Measurements from ENCODE around the gene CEACAM19. TPM values are rescaled to one million over a fixed set of nuclear protein-coding genes. Genes with fewer than 3 reads are reported as not detected.

Gene CEACAM19
- total RNA-seq, 1 donor from 2014 or later = 2.6 TPM

DNA sequence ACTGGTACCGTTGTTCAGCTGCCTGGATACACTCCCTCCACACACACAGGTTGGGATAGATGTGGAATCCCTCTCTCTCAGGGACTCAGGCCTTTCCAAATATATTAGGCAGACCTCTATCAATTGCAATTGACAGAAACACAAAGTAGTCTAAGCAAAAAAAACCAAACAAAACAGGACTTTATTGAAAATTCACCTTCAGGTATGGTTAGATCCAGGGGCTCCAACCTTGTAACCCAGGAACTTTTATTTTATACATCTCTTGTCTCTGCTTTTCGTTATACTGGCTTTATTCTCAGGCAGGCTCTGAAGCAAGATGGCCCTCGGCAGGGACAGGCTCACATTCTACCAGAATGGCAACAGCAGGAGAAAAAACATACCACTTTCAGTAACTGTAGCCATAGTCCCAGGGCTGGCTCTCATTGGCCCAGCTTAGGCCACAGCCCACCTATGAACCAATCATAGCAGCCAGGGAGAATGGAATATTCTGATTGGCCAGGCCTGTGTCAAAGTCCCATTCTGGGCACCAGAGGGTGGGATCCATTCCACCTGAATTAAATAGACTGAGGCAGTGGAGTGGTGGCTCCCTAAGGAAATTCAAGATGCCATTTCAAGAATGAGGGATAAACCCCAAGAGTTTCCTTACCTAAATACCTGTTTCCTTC, 13.1 kb upstream of the CEACAM19 start:
- Histone ChIP-seq H3K4me1 (ENCODE audit: control insufficient read depth in 3 of 3, insufficient read depth in 3 of 3, low read length in 3 of 3) (peaks cover 6 to 10% (median 9%) of the 10 kb centered on the region in 3 donors), H3K27me3 (ENCODE audit: control insufficient read depth in 3 of 3, insufficient read depth in 3 of 3, low read length in 3 of 3) (no peaks in the 10 kb centered on the region), H3K9me3 (ENCODE audit: control insufficient read depth in 3 of 3, low read length in 3 of 3) (no peaks in the 10 kb centered on the region), H3K4me3 (ENCODE audit: low read length in 3 of 3) (no peak overlapping the region), H3K27ac (ENCODE audit: low read depth, low read length) (no peak overlapping the region), H3K36me3 (ENCODE audit: control insufficient read depth in 3 of 3, insufficient read depth in 3 of 3, low read length in 3 of 3) (peaks cover 55 to 71% (median 59%) of the 10 kb centered on the region in 3 donors), H3K9ac (ENCODE audit: low read depth in 1 of 3, low read length in 3 of 3) (no peak overlapping the region)

DNA sequence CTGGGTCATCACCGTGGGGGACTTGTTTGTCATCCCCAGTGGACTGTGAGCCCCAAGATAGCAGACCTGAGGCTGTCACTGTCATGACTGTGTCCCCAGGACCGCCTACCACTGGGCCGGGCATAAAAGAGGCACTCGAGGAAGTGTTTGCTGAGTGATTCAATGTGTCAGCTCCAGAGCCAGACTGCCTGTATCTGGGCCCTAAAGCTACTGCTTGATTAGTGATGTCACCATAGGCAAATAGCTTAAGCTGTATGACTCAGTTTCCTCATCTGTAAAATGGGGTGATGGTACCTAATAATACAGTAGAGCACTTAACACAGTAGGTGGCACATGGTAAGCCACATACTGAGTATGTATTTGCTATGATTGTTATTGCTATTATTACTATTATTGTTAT, 11.2 kb upstream of the CEACAM19 start:
- Histone ChIP-seq H3K4me1 (ENCODE audit: control insufficient read depth in 3 of 3, insufficient read depth in 3 of 3, low read length in 3 of 3) (peaks cover 3 to 14% (median 6%) of the 10 kb centered on the region in 3 donors), H3K27ac (ENCODE audit: low read depth, low read length) (no peak overlapping the region), H3K4me3 (ENCODE audit: low read length in 3 of 3) (no peak overlapping the region), H3K27me3 (ENCODE audit: control insufficient read depth in 3 of 3, insufficient read depth in 3 of 3, low read length in 3 of 3) (no peaks in the 10 kb centered on the region), H3K36me3 (ENCODE audit: control insufficient read depth in 3 of 3, insufficient read depth in 3 of 3, low read length in 3 of 3) (peaks cover 50 to 61% (median 59%) of the 10 kb centered on the region in 3 donors), H3K9me3 (ENCODE audit: control insufficient read depth in 3 of 3, low read length in 3 of 3) (no peaks in the 10 kb centered on the region), H3K9ac (ENCODE audit: low read depth in 1 of 3, low read length in 3 of 3) (no peak overlapping the region)

DNA sequence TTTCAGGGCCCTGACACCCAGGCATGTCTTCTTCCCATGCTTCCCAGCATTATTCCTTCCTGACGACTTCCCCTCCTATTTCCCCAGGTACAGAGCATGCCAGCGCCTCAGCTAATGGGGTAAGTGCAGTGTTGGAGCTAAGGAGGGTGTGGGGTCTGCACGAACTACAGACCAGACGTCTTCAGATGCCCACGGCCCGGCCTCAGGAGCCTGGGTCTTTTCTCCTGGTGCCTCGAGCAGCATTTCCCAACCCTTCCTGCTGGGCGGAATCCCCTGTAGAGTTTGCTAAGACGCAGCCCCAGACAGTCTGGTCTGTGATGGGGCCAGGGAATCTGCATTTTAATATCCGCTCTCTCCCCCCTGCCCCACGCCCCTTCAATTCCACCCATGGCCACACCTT, 10.1 kb upstream of the CEACAM19 start:
- no peaks in the 10 kb centered on the region for H3K27me3 ChIP-seq (ENCODE audit: control insufficient read depth in 3 of 3, insufficient read depth in 3 of 3, low read length in 3 of 3)
- peaks cover 3 to 14% (median 6%) of the 10 kb centered on the region in 3 donors for H3K4me1 ChIP-seq (ENCODE audit: control insufficient read depth in 3 of 3, insufficient read depth in 3 of 3, low read length in 3 of 3)
- no peak overlapping the region for H3K27ac ChIP-seq (ENCODE audit: low read depth, low read length)
- H3K9me3 ChIP-seq (ENCODE audit: control insufficient read depth in 3 of 3, low read length in 3 of 3) = no peaks in the 10 kb centered on the region
- H3K4me3 ChIP-seq (ENCODE audit: low read length in 3 of 3) = no peak overlapping the region
- H3K9ac ChIP-seq (ENCODE audit: low read depth in 1 of 3, low read length in 3 of 3) = no peak overlapping the region
- peaks cover 48 to 54% (median 50%) of the 10 kb centered on the region in 3 donors for H3K36me3 ChIP-seq (ENCODE audit: control insufficient read depth in 3 of 3, insufficient read depth in 3 of 3, low read length in 3 of 3)

DNA sequence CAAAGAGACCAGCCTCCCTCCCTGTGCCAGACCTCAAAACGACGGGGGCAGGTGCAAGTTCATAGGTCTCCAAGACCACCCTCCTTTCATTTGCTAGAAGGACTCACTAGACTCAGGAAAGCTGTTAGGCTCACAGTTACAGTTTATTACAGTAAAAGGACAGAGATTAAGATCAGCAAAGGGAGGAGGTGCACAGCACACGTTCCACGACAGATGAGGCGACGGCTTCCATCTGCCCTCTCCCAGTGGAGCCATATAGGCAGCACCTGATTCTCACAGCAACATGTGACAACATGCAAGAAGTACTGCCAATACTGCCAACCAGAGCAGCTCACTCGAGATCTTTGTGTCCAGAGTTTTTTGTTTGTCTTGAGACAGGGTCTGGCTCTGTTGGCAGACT, 9.4 kb upstream of the CEACAM19 start:
- H3K4me1 ChIP-seq (ENCODE audit: control insufficient read depth in 3 of 3, insufficient read depth in 3 of 3, low read length in 3 of 3) = peaks cover 3 to 14% (median 6%) of the 10 kb centered on the region in 3 donors
- peaks cover 45 to 49% (median 48%) of the 10 kb centered on the region in 3 donors for H3K36me3 ChIP-seq (ENCODE audit: control insufficient read depth in 3 of 3, insufficient read depth in 3 of 3, low read length in 3 of 3)
- no peaks in the 10 kb centered on the region for H3K27me3 ChIP-seq (ENCODE audit: control insufficient read depth in 3 of 3, insufficient read depth in 3 of 3, low read length in 3 of 3)
- no peak overlapping the region for H3K9ac ChIP-seq (ENCODE audit: low read depth in 1 of 3, low read length in 3 of 3)
- H3K4me3 ChIP-seq (ENCODE audit: low read length in 3 of 3) = no peak overlapping the region
- no peak overlapping the region for H3K27ac ChIP-seq (ENCODE audit: low read depth, low read length)
- no peaks in the 10 kb centered on the region for H3K9me3 ChIP-seq (ENCODE audit: control insufficient read depth in 3 of 3, low read length in 3 of 3)

DNA sequence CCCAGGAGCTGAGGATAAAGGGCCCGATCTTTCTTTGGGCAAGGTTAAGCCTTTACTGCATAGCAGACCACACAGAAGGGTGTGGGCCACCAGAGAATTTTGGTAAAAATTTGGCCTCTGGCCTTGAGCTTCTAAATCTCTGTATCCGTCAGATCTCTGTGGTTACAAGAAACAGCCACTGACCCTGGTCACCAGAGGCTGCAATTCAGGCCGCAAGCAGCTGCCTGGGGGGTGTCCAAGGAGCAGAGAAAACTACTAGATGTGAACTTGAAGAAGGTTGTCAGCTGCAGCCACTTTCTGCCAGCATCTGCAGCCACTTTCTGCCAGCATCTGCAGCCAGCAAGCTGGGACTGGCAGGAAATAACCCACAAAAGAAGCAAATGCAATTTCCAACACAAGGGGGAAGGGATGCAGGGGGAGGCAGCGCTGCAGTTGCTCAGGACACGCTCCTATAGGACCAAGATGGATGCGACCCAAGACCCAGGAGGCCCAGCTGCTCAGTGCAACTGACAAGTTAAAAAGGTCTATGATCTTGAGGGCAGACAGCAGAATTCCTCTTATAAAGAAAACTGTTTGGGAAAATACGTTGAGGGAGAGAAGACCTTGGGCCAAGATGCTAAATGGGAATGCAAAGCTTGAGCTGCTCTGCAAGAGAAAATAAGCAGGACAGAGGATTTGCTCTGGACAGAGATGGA, 8.4 kb upstream of the CEACAM19 start:
- Histone ChIP-seq H3K27me3 (ENCODE audit: control insufficient read depth in 3 of 3, insufficient read depth in 3 of 3, low read length in 3 of 3) (no peaks in the 10 kb centered on the region), H3K4me1 (ENCODE audit: control insufficient read depth in 3 of 3, insufficient read depth in 3 of 3, low read length in 3 of 3) (peaks cover 2 to 12% (median 3%) of the 10 kb centered on the region in 3 donors), H3K9me3 (ENCODE audit: control insufficient read depth in 3 of 3, low read length in 3 of 3) (no peaks in the 10 kb centered on the region), H3K27ac (ENCODE audit: low read depth, low read length) (no peak overlapping the region), H3K4me3 (ENCODE audit: low read length in 3 of 3) (no peak overlapping the region), H3K36me3 (ENCODE audit: control insufficient read depth in 3 of 3, insufficient read depth in 3 of 3, low read length in 3 of 3) (peaks cover 42 to 47% (median 45%) of the 10 kb centered on the region in 3 donors), H3K9ac (ENCODE audit: low read depth in 1 of 3, low read length in 3 of 3) (peak overlapping the region in 1 of 3 donors; percentile 43)

DNA sequence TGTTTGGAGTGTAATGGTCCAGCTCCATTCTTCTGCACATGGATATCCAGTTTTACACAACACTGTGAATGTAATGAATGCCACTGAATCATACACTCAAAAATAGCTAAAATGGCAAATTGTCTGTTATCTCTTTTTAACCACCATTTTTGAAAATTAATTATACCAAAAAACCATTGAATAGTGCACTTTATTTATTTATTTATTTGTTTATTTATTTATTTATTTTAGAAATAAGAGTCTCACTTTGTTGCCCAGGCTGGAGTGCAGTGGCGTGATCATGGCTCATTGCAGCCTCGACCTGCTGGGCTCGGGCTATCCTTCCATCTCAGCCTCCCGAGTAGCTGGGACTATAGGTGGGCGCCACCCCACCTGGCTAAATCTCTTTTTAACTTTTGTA, 7.3 kb upstream of the CEACAM19 start:
- H3K4me3 ChIP-seq (ENCODE audit: low read length in 3 of 3) = no peak overlapping the region
- H3K27ac ChIP-seq (ENCODE audit: low read depth, low read length) = no peak overlapping the region
- H3K36me3 ChIP-seq (ENCODE audit: control insufficient read depth in 3 of 3, insufficient read depth in 3 of 3, low read length in 3 of 3) = peaks cover 34 to 37% (median 35%) of the 10 kb centered on the region in 3 donors
- H3K4me1 ChIP-seq (ENCODE audit: control insufficient read depth in 3 of 3, insufficient read depth in 3 of 3, low read length in 3 of 3) = peaks cover 2 to 12% (median 3%) of the 10 kb centered on the region in 3 donors
- H3K9ac ChIP-seq (ENCODE audit: low read depth in 1 of 3, low read length in 3 of 3) = no peak overlapping the region
- no peaks in the 10 kb centered on the region for H3K27me3 ChIP-seq (ENCODE audit: control insufficient read depth in 3 of 3, insufficient read depth in 3 of 3, low read length in 3 of 3)
- H3K9me3 ChIP-seq (ENCODE audit: control insufficient read depth in 3 of 3, low read length in 3 of 3) = no peaks in the 10 kb centered on the region

DNA sequence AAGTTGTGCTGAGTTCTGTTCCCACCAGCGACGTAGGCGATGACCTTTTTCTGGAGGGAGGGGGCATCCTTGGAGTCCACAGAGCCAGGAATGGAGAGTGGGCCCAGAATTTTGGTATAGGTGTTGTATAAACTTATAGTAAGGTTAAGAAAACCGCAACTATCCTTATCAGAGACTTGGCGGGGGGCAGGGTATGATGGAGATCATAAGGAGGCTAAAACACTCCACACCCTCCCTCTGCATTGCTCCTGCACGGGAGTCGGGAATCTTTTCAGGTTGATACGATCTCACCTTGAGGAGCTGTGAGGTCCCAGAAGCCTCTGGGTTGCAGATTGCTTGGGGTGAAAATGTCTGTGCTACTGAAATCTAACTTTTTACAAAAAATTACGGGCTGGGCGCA, 6.3 kb upstream of the CEACAM19 start:
- Histone ChIP-seq H3K9me3 (ENCODE audit: control insufficient read depth in 3 of 3, low read length in 3 of 3) (no peaks in the 10 kb centered on the region), H3K4me3 (ENCODE audit: low read length in 3 of 3) (no peak overlapping the region), H3K27me3 (ENCODE audit: control insufficient read depth in 3 of 3, insufficient read depth in 3 of 3, low read length in 3 of 3) (no peaks in the 10 kb centered on the region), H3K27ac (ENCODE audit: low read depth, low read length) (no peak overlapping the region), H3K36me3 (ENCODE audit: control insufficient read depth in 3 of 3, insufficient read depth in 3 of 3, low read length in 3 of 3) (peaks cover 29 to 30% (median 29%) of the 10 kb centered on the region in 3 donors), H3K4me1 (ENCODE audit: control insufficient read depth in 3 of 3, insufficient read depth in 3 of 3, low read length in 3 of 3) (peaks cover 2 to 12% (median 3%) of the 10 kb centered on the region in 3 donors), H3K9ac (ENCODE audit: low read depth in 1 of 3, low read length in 3 of 3) (no peak overlapping the region)

- Histone ChIP-seq H3K27ac (ENCODE audit: low read depth, low read length) (no peak overlapping the region), H3K4me1 (ENCODE audit: control insufficient read depth in 3 of 3, insufficient read depth in 3 of 3, low read length in 3 of 3) (peaks cover 2 to 12% (median 3%) of the 10 kb centered on the region in 3 donors), H3K4me3 (ENCODE audit: low read length in 3 of 3) (no peak overlapping the region), H3K9ac (ENCODE audit: low read depth in 1 of 3, low read length in 3 of 3) (no peak overlapping the region), H3K27me3 (ENCODE audit: control insufficient read depth in 3 of 3, insufficient read depth in 3 of 3, low read length in 3 of 3) (no peaks in the 10 kb centered on the region), H3K36me3 (ENCODE audit: control insufficient read depth in 3 of 3, insufficient read depth in 3 of 3, low read length in 3 of 3) (peaks cover 12 to 15% (median 15%) of the 10 kb centered on the region in 3 donors), H3K9me3 (ENCODE audit: control insufficient read depth in 3 of 3, low read length in 3 of 3) (no peaks in the 10 kb centered on the region)
Observed at GRCh38 chr19:44666852-44667556, 4.3 kb upstream of the CEACAM19 start.

GRCh38 chr19:44668985-44669764, 2.1 kb upstream of the CEACAM19 start:
- H3K27ac ChIP-seq (ENCODE audit: low read depth, low read length) = no peak overlapping the region
- H3K9me3 ChIP-seq (ENCODE audit: control insufficient read depth in 3 of 3, low read length in 3 of 3) = no peaks in the 10 kb centered on the region
- no peaks in the 10 kb centered on the region for H3K4me1 ChIP-seq (ENCODE audit: control insufficient read depth in 3 of 3, insufficient read depth in 3 of 3, low read length in 3 of 3)
- H3K27me3 ChIP-seq (ENCODE audit: control insufficient read depth in 3 of 3, insufficient read depth in 3 of 3, low read length in 3 of 3) = no peaks in the 10 kb centered on the region
- H3K4me3 ChIP-seq (ENCODE audit: low read length in 3 of 3) = no peak overlapping the region
- H3K36me3 ChIP-seq (ENCODE audit: control insufficient read depth in 3 of 3, insufficient read depth in 3 of 3, low read length in 3 of 3) = peaks cover 1 to 9% (median 3%) of the 10 kb centered on the region in 3 donors
- H3K9ac ChIP-seq (ENCODE audit: low read depth in 1 of 3, low read length in 3 of 3) = no peak overlapping the region
